HG03095 (cell line): ENCODE measurements around the gene SEC16A.

Experiments
- ATAC-seq: cut with Tn5 transposase; IDR thresholded peaks from one replicate; pipeline ENCODE4 v1.9.1; 2021; ENCODE audit warnings: moderate library complexity; ENCODE audit not compliant: unreplicated experiment

Gene SEC16A

GRCh38 chr9:136441681-136442245, 41.1 kb downstream of the SEC16A start:
- ATAC-seq: no peak

GRCh38 chr9:136441191-136441680, 41.6 kb downstream of the SEC16A start:
- ATAC-seq: no peak

GRCh38 chr9:136439481-136440408, 43.1 kb downstream of the SEC16A start, which contains the start of gene INPP5E:
Gene INPP5E (minus strand): TSS chr9:136439845. CDS start chr9:136439419, 426 bp downstream.
- peak; percentile 52 for ATAC-seq

- peak; percentile 40 for ATAC-seq
Observed at GRCh38 chr9:136438548-136439480, 44.0 kb downstream of the SEC16A start.

- no peak for ATAC-seq
Observed at GRCh38 chr9:136437839-136438547, 44.8 kb downstream of the SEC16A start.

- no peak for ATAC-seq
Observed at GRCh38 chr9:136437430-136437829, 45.4 kb downstream of the SEC16A start.

- ATAC-seq: no peak
Observed at GRCh38 chr9:136436055-136436634, 46.7 kb downstream of the SEC16A start.

GRCh38 chr9:136434580-136435169, 48.2 kb downstream of the SEC16A start:
- ATAC-seq: no peak

GRCh38 chr9:136433849-136434579, 48.8 kb downstream of the SEC16A start:
- no peak for ATAC-seq

GRCh38 chr9:136433043-136433715, 49.7 kb downstream of the SEC16A start:
- no peak for ATAC-seq

- no peak for ATAC-seq
Observed at GRCh38 chr9:136432591-136432990, 50.2 kb downstream of the SEC16A start.

GRCh38 chr9:136431782-136432350, 51.0 kb downstream of the SEC16A start:
- ATAC-seq: no peak

GRCh38 chr9:136430588-136431234, 52.1 kb downstream of the SEC16A start:
- ATAC-seq: no peak

GRCh38 chr9:136429683-136430491, 53.0 kb downstream of the SEC16A start:
- no peak for ATAC-seq

- ATAC-seq: no peak
Observed at GRCh38 chr9:136429075-136429628, 53.7 kb downstream of the SEC16A start.

- ATAC-seq: no peak
Observed at GRCh38 chr9:136426787-136427186, 56.1 kb downstream of the SEC16A start.
